Endothelial cell of umbilical vein (primary cell): ENCODE data around the gene RTKN. TPM values are rescaled to one million over a fixed set of nuclear protein-coding genes. Genes with fewer than 3 reads are reported as not detected.

Experiments
- BruUV-seq: library from RNA; stranded (reverse); fragments of 400-500 nt; replicated peaks from 2 replicates; lab custom pipeline; 2021; lab: Mats Ljungman, UMichigan
- CTCF ChIA-PET: fragments of 300-600, 350-600 bp; sonication (Branson Sonifier 250); formaldehyde crosslinking; loops from one replicate; lab custom pipeline; 2021; ENCODE audit warnings: antibody characterized with exemption, inconsistent platforms; lab: Charles Lee
- POLR2A ChIA-PET: fragments of 300-600, 350-600 bp; sonication (Branson Sonifier 250); formaldehyde crosslinking; loops from one replicate; lab custom pipeline; 2021; ENCODE audit warnings: antibody characterized with exemption, inconsistent platforms; lab: Charles Lee
- DNase-seq: peaks from one replicate; pipeline ENCODE4 v3.0.0-alpha.2; 2011; ENCODE audit warnings: low read depth, low spot score
- FAIRE-seq: peaks from 2 replicates; lab custom pipeline; 2011; peaks lifted over from hg19 to GRCh38; lab: Jason Lieb, UNC
- H2AFZ ChIP-seq: 2 replicates; pipeline ENCODE4 v1.6.0; 2012; ENCODE audit warnings: low read depth, low read length, control low read depth, inconsistent platforms
- H3K27ac ChIP-seq: 2 replicates; pipeline ENCODE4 v1.5.1; 2011; ENCODE audit warnings: low read depth, mild to moderate bottlenecking, control low read depth, low read length, moderate library complexity; ENCODE audit not compliant: insufficient read depth
- H3K27me3 ChIP-seq, 2 experiments: 2 replicates each; pipeline versions ENCODE4 v1.6.0 to v1.6.1; 2011; ENCODE audit warnings: low read length in 2 of 2, mixed read lengths in 1 of 2; ENCODE audit not compliant: control insufficient read depth in 2 of 2, insufficient read depth in 2 of 2
- H3K36me3 ChIP-seq, 2 experiments: 2 replicates in 1 of 2; 3 replicates in 1 of 2; pipeline ENCODE4 v1.5.1; 2011; ENCODE audit warnings: low read length in 2 of 2, mild to moderate bottlenecking in 1 of 2, moderate library complexity in 1 of 2; ENCODE audit not compliant: control insufficient read depth in 2 of 2, insufficient read depth in 2 of 2; ENCODE audit errors: extremely low read depth in 1 of 2
- H3K4me1 ChIP-seq: 3 replicates; pipeline ENCODE4 v1.5.1; 2011; ENCODE audit warnings: mild to moderate bottlenecking, low read length; ENCODE audit not compliant: control insufficient read depth, insufficient read depth; ENCODE audit errors: extremely low read depth
- H3K4me2 ChIP-seq: 2 replicates; pipeline ENCODE4 v1.6.1; 2011; ENCODE audit warnings: low read length, control low read depth, mixed read lengths; ENCODE audit not compliant: insufficient read depth
- H3K4me3 ChIP-seq, 3 experiments: fragments of 200-600 bp in 1 of 3; sonication (generic), shearing (Covaris generic) in 1 of 3; replicated peaks in 1 of 3; 2 replicates each; pipeline ENCODE4 v1.5.1; 2011 to 2016; ENCODE audit warnings: control low read depth in 3 of 3, low read length in 3 of 3, mild to moderate bottlenecking in 2 of 3, inconsistent platforms in 1 of 3, low read depth in 1 of 3, moderate library complexity in 1 of 3; ENCODE audit not compliant: insufficient read depth in 1 of 3
- H3K79me2 ChIP-seq: 2 replicates; pipeline ENCODE4 v1.6.0; 2012; ENCODE audit warnings: low read length, inconsistent platforms; ENCODE audit not compliant: control insufficient read depth, insufficient read depth
- H3K9ac ChIP-seq: replicated peaks from 2 replicates; pipeline ENCODE3; 2011; ENCODE audit warnings: low read length, control low read depth; ENCODE audit not compliant: insufficient read depth; ENCODE audit errors: extremely low read depth
- H3K9me1 ChIP-seq: replicated peaks from 3 replicates; pipeline ENCODE4 v1.6.0; 2011; ENCODE audit warnings: mild to moderate bottlenecking, low read length; ENCODE audit not compliant: control insufficient read depth, insufficient read depth; ENCODE audit errors: extremely low read depth
- H3K9me3 ChIP-seq: replicated peaks from 2 replicates; pipeline ENCODE4 v1.5.1; 2012; ENCODE audit warnings: low read length, inconsistent platforms; ENCODE audit not compliant: control insufficient read depth, insufficient read depth
- H4K20me1 ChIP-seq: replicated peaks from 2 replicates; pipeline ENCODE3; 2011; ENCODE audit warnings: mild to moderate bottlenecking, low read length; ENCODE audit not compliant: control insufficient read depth, insufficient read depth; ENCODE audit errors: extremely low read depth
- CTCF ChIP-seq, 2 donors: IDR thresholded peaks; 1 replicate in 1 of 2; 2 replicates in 1 of 2; pipeline ENCODE4 v1.5.1; 2011; ENCODE audit warnings: low read length in 2 of 2, mild to moderate bottlenecking in 2 of 2, moderate library complexity in 2 of 2, control low read depth in 1 of 2, inconsistent platforms in 1 of 2, low read depth in 1 of 2; ENCODE audit not compliant: insufficient read depth in 1 of 2; ENCODE audit errors: extremely low read depth in 1 of 2
- EZH2 ChIP-seq: IDR thresholded peaks from 2 replicates; pipeline ENCODE4 v1.6.1; 2012; ENCODE audit warnings: borderline replicate concordance, low read depth, mild to moderate bottlenecking, moderate library complexity, low read length, inconsistent platforms; ENCODE audit not compliant: severe bottlenecking
- FOS ChIP-seq: IDR thresholded peaks from 2 replicates; pipeline ENCODE4 v1.6.1; 2011; ENCODE audit warnings: mild to moderate bottlenecking, low read length, moderate library complexity, borderline replicate concordance; ENCODE audit not compliant: insufficient read depth
- MAX ChIP-seq: IDR thresholded peaks from 2 replicates; pipeline ENCODE4 v1.6.1; 2011; ENCODE audit not compliant: insufficient read depth, insufficient read length
- POLR2AphosphoS5 ChIP-seq: IDR thresholded peaks from 2 replicates; pipeline ENCODE4 v1.6.1; 2012; ENCODE audit warnings: low read depth, mild to moderate bottlenecking, control low read depth, low read length, moderate library complexity; ENCODE audit not compliant: insufficient read depth
- dilution Hi-C: fragments of 300-500 bp; cut with MboI; formaldehyde crosslinking; loops from one replicate; pipeline ENCODE4 v1.15.0; 2019; ENCODE audit warnings: low sequenced_read_pairs; ENCODE audit not compliant: extremely low pct_ligation_motif_present
- intact Hi-C: fragments of 100-400 bp; cut with micrococcal nuclease; formaldehyde crosslinking; loops from one replicate; pipeline ENCODE4 v1.10.0; 2022
- polyA plus RNA-seq, 4 experiments: library from polyadenylated mRNA; depleted of rRNA in 3 of 4; stranded (reverse) in 3 of 4; unstranded in 1 of 4; fragments of >200 nt; gene quantifications; 2 replicates each; pipeline versions ENCODE4 v1.2.1 to v1.2.3, GENCODE V29; 2011 to 2012; ENCODE audit warnings: missing spikeins in 1 of 4
- total RNA-seq: library from RNA; stranded (reverse); gene quantifications from 2 replicates; pipeline ENCODE4 v1.2.3, GENCODE V29; 2021

Gene RTKN
- total and polyA plus RNA-seq, 2 donors (not counting 3 experiments of a cell fraction or from before 2014, with no cell fraction given), result 20.0 to 20.7 TPM

- Histone ChIP-seq H3K36me3 (no peaks in the 10 kb centered on the region), H3K9ac (no peak overlapping the region), H3K27ac (no peak overlapping the region), H3K79me2 (no peaks in the 10 kb centered on the region), H3K9me1 (no peaks in the 10 kb centered on the region), H3K27me3 (peaks cover 33 to 42% of the 10 kb centered on the region in 2 experiments), H3K4me1 (peaks cover 6% of the 10 kb centered on the region), H3K4me3 (peak overlapping the region in 1 of 3 experiments; percentile 12), H2AFZ (peak overlapping the region; percentile 83), H3K9me3 (no peaks in the 10 kb centered on the region), H4K20me1 (no peaks in the 10 kb centered on the region), H3K4me2 (peak overlapping the region; percentile 52)
- DNase-seq, result no peak
- TF ChIP-seq EZH2 (peak; percentile 27), POLR2AphosphoS5 (no peak)
- ChIA-PET POLR2A (no interaction called here), CTCF (interaction anchor here (1.8 kb wide), 1 partner anchor 24 kb away, joined by 5 read pairs; no protein-coding TSS in a partner anchor)
- no peak for FAIRE-seq
- intact Hi-C loops (loop anchor here (1.0 kb wide), 1 partner anchor 16 kb away; no protein-coding TSS in a partner anchor), dilution Hi-C loops (no loop called here)
- no TSS peak for BruUV-seq
These were observed 25.9 kb downstream of the RTKN start for GRCh38 chr2:74415762-74416395.

GRCh38 chr2:74414881-74415761 is 26.6 kb downstream of the RTKN start:
- TF ChIP-seq MAX, result no peak
- peak; percentile 66 for TF ChIP-seq EZH2
- no peak for TF ChIP-seq POLR2AphosphoS5
- TF ChIP-seq FOS, result no peak
- peak in 1 of 2 donors; percentile 27 for TF ChIP-seq CTCF (IDR thresholded peaks at IDR 0.05; ENCODE audit: extremely low read depth in 1 of 2, insufficient read depth in 1 of 2, low read depth in 1 of 2, low read length in 2 of 2)
- no TSS peak for BruUV-seq
- Histone ChIP-seq H4K20me1 (no peaks in the 10 kb centered on the region), H3K36me3 (no peaks in the 10 kb centered on the region), H3K4me2 (peak overlapping the region; percentile 52), H3K9ac (no peak overlapping the region), H3K27ac (no peak overlapping the region), H3K27me3 (peaks cover 29 to 35% of the 10 kb centered on the region in 2 experiments), H3K4me3 (peak overlapping the region in 2 of 3 experiments; percentile 12 to 20), H3K9me3 (no peaks in the 10 kb centered on the region), H3K79me2 (no peaks in the 10 kb centered on the region), H2AFZ (peak overlapping the region; percentile 83), H3K9me1 (no peaks in the 10 kb centered on the region), H3K4me1 (peaks cover 6% of the 10 kb centered on the region)
- intact Hi-C loops (loop anchor here (1.0 kb wide), 1 partner anchor 15 kb away; no protein-coding TSS in a partner anchor), dilution Hi-C loops (no loop called here)
- ChIA-PET CTCF (interaction anchor here (1.2 to 1.8 kb wide), 2 partner anchors 23 to 25 kb away, joined by 3 to 5 read pairs; no protein-coding TSS in a partner anchor), POLR2A (no interaction called here)
- peak; percentile 53 for FAIRE-seq
- peak; percentile 10 for DNase-seq
